Heart left ventricle (tissue), 13 donors: Measurements from ENCODE around the gene NAPG.

Experiments used
- POLR2A ChIP-seq, 2 donors: fragments of 450-650 bp; IDR thresholded peaks; one replicate each; pipeline ENCODE4 v1.6.1; 2017; ENCODE audit warnings: antibody characterized with exemption in 2 of 2, mild to moderate bottlenecking in 2 of 2, moderate library complexity in 2 of 2
- TF ChIP-seq, protein P1 (sequence below), 12 donors: fragments of 200-600 bp; sonication (generic) in 4 of 12; IDR thresholded peaks; one replicate each; pipeline versions ENCODE4 v1.5.0 to v1.8.0; 2018 to 2022; ENCODE audit warnings: antibody characterized with exemption in 12 of 12, mild to moderate bottlenecking in 5 of 12
- donor health status: ischemic (EF 13 %, LVEDD 7.1; RV severe dilation, severe dysfunction).
- donor health status: DM: no; HTN: yes; CAD: no.
- donor health status: DM: no; HTN: no; CAD: no.
- donor health status: ischemic (EF 25% LVEDD 6.9; RV normal size, moderate dysfunction).
- donor health status: ischemic (EF 25% LVEDD 5.7; RV mildly dilated, moderate dysfunction).
- donor health status: ischemic (EF 35%, LVEDD 5.7; RV mildly dilated, moderate dysfunction).
- donor health status: nonischemic (EF 11% LVEDD 7.7; RV severe dilation, severe dysfunction).
- donor health status: DM: yes; HTN: yes; CAD: no.
- donor health status: PGD.
- donor health status: ischemic (EF 29% LVEDD 5.4; RV normal size, mild dysfunction).
- donor health status: nonischemic (EF 23%, LVEDD 6.1; RV moderate dilation, normal function).

DNA sequence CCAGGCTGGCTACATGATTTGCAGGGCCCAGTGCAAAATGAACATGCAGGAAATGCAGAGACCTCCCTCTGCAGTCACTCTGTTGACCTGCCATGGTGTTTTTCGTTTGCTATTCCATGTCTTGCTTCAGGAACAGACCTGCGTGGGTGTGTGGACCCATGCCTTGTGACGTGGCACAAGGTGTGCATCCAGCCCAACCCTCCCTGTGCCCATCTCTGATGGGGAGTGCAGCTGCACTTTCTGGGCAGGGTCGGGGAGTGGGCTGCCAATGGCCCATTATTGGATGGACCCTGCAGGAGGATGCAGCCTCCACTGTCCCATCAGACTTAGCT, 33.1 kb downstream of the NAPG start:
- TF ChIP-seq POLR2A (IDR thresholded peaks at IDR 0.05) = no peak
- TF ChIP-seq, protein P1, sequence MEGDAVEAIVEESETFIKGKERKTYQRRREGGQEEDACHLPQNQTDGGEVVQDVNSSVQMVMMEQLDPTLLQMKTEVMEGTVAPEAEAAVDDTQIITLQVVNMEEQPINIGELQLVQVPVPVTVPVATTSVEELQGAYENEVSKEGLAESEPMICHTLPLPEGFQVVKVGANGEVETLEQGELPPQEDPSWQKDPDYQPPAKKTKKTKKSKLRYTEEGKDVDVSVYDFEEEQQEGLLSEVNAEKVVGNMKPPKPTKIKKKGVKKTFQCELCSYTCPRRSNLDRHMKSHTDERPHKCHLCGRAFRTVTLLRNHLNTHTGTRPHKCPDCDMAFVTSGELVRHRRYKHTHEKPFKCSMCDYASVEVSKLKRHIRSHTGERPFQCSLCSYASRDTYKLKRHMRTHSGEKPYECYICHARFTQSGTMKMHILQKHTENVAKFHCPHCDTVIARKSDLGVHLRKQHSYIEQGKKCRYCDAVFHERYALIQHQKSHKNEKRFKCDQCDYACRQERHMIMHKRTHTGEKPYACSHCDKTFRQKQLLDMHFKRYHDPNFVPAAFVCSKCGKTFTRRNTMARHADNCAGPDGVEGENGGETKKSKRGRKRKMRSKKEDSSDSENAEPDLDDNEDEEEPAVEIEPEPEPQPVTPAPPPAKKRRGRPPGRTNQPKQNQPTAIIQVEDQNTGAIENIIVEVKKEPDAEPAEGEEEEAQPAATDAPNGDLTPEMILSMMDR (IDR thresholded peaks at IDR 0.05) = no peak
